Neutrophil (primary cell): Measurements from ENCODE around the gene ZSWIM6.

Experiments used
- H3K27ac ChIP-seq: fragments of 200-600 bp; sonication (generic); 2 replicates; pipeline ENCODE4 v1.5.1; 2016; ENCODE audit warnings: mild to moderate bottlenecking, moderate library complexity
- H3K27me3 ChIP-seq: fragments of 200-600 bp; sonication (generic); 2 replicates; pipeline ENCODE4 v1.6.0; 2016; ENCODE audit warnings: mild to moderate bottlenecking
- H3K36me3 ChIP-seq: fragments of 200-600 bp; sonication (generic); 2 replicates; pipeline ENCODE4 v1.5.1; 2017
- H3K4me1 ChIP-seq, 2 experiments: fragments of 200-600 bp in 1 of 2; sonication (generic) in 1 of 2; 1 replicate in 1 of 2; 2 replicates in 1 of 2; pipeline versions ENCODE4 v1.5.1 to v1.6.1; 2013 to 2016; ENCODE audit warnings: low read depth in 1 of 2, low read length in 1 of 2, mild to moderate bottlenecking in 1 of 2, moderate library complexity in 1 of 2; ENCODE audit not compliant: control insufficient read depth in 1 of 2, insufficient read depth in 1 of 2
- H3K4me3 ChIP-seq, 2 experiments: fragments of 200-600 bp in 1 of 2; sonication (generic) in 1 of 2; 1 replicate in 1 of 2; 2 replicates in 1 of 2; pipeline ENCODE4 v1.5.1; 2013 to 2016; ENCODE audit warnings: low read depth in 1 of 2, low read length in 1 of 2, mild to moderate bottlenecking in 1 of 2, moderate library complexity in 1 of 2
- H3K9me3 ChIP-seq: fragments of 200-600 bp; sonication (generic); 2 replicates; pipeline ENCODE4 v1.5.1; 2016
- CTCF ChIP-seq: fragments of 200-600 bp; sonication (generic); IDR thresholded peaks from 2 replicates; pipeline ENCODE4 v1.5.1; 2016; ENCODE audit warnings: antibody characterized with exemption

ZSWIM6 gene

GRCh38 chr5:61293873-61294272 lies 38.2 kb upstream of the ZSWIM6 start:
- Histone ChIP-seq H3K9me3 (no peaks in the 10 kb centered on the region), H3K27ac (no peak overlapping the region), H3K36me3 (no peaks in the 10 kb centered on the region), H3K4me3 (no peak overlapping the region), H3K4me1 (no peaks in the 10 kb centered on the region), H3K27me3 (no peaks in the 10 kb centered on the region)
- no peak for TF ChIP-seq CTCF

- no peak for TF ChIP-seq CTCF
- Histone ChIP-seq H3K9me3 (no peaks in the 10 kb centered on the region), H3K4me3 (no peak overlapping the region), H3K27me3 (no peaks in the 10 kb centered on the region), H3K27ac (no peak overlapping the region), H3K4me1 (no peaks in the 10 kb centered on the region), H3K36me3 (no peaks in the 10 kb centered on the region)
Measured at GRCh38 chr5:61295365-61295764, 36.7 kb upstream of the ZSWIM6 start.

- no peaks in the 10 kb centered on the region for H3K36me3 ChIP-seq
- H3K4me3 ChIP-seq = no peak overlapping the region
- no peaks in the 10 kb centered on the region for H3K27me3 ChIP-seq
- no peaks in the 10 kb centered on the region for H3K4me1 ChIP-seq
- H3K9me3 ChIP-seq = no peaks in the 10 kb centered on the region
- H3K27ac ChIP-seq = no peak overlapping the region
- no peak for TF ChIP-seq CTCF
Measured at GRCh38 chr5:61298066-61298465, 34.0 kb upstream of the ZSWIM6 start.

GRCh38 chr5:61298580-61298979 lies 33.5 kb upstream of the ZSWIM6 start:
- Histone ChIP-seq H3K36me3 (no peaks in the 10 kb centered on the region), H3K4me1 (no peaks in the 10 kb centered on the region), H3K4me3 (no peak overlapping the region), H3K27ac (no peak overlapping the region), H3K27me3 (no peaks in the 10 kb centered on the region), H3K9me3 (no peaks in the 10 kb centered on the region)
- no peak for TF ChIP-seq CTCF

GRCh38 chr5:61299261-61299681 lies 32.8 kb upstream of the ZSWIM6 start:
- Histone ChIP-seq H3K9me3 (no peaks in the 10 kb centered on the region), H3K27me3 (no peaks in the 10 kb centered on the region), H3K4me1 (no peaks in the 10 kb centered on the region), H3K36me3 (no peaks in the 10 kb centered on the region), H3K4me3 (no peak overlapping the region), H3K27ac (no peak overlapping the region)
- TF ChIP-seq CTCF = no peak
